Astrocyte of the hippocampus (primary cell): ENCODE results near the gene WNT7A.

Source experiments
- DNase-seq: peaks from one replicate; pipeline ENCODE4 v3.0.0; 2011; ENCODE audit warnings: low read depth, low spot score

The WNT7A gene

DNA sequence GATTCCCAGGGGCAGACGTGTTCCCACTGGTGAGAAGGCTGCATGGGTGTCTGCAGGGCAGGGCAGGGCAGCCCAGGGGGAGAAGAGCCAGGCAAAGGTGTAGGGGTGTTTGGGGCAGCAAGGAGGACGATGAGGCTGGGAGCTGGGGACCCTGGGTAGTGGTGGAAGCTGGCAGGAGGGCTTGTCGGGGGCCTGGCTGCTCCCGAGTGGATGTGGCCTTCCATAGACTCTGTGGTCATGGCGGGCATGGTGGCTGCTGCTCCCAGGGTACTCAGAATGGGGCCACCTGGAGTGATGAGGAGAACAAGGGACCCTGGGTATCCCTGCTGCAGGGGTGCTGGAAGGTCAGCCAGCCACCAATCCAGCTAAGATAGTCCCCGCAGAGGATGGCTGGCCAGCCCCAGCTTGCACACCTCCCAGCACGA is 107.5 kb downstream of the WNT7A start:
- DNase-seq = no peak

DNA sequence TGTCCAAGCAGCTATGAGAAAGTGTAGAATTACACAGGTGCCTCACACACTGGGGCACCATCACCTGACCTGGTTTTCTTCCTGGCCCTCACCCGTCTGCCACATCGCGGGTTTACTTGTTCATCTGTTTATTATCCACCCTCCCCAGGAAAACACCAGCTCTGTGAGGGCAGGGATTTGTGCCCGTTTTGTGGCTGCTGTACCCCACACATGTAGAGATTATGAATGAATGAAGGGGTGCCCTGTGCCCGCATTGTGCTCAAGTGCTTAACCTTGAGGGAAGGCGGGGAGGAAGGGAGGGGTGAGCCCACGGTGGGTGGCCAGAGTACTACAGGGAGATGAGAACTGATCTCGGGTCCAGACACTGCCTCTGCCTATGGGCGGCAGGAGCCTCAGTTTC is 108.4 kb downstream of the WNT7A start:
- DNase-seq = no peak

DNA sequence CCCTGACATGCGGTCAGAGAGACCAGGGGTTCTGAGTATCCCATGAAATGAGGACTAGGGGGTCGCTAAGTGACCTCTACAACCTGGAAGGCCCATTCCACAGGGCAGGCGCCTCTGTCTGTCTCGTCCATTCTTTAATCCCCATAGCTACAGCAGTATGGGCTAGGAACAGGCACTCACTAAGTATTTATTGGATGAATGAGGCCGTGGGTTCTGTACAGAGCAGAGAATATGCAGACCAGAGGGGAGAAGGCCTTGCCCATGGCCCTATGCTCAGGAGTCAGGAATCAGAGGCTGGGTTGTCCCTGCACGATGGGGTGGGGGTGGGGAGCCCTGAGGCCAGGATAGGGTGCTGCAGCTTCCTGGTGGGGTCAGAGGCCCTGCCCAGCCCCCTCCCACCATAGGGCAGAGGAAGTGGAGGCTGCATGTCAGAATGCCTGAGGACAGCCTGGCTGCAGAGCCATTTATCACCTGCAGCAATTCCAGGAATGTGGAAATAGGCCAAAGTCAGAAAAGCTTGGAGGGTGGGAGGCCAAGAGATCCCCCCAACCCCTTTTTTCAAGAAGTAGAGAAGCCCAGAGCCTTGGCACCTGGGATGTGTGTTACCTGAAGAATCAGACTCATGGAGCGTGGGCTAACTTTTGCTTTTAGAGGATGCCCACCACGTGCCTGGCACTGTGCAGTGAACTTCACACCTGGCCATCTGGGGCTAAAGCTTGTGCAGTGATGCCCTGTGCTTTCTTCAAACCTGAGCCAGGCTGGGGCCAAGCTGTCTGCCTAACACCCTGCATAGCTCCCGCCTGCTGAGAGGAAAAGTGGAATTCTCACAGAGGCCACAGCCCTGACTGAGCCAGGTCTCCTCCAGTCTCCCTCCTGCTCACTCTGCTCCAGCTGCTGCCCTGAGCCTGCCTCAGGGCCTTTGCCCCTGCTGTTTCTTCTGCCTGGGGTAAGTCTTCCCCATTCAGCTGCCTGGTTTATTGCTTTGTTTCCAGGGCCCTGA is 109.4 kb downstream of the WNT7A start:
- DNase-seq = no peak

- DNase-seq = no peak
These were observed 110.4 kb downstream of the WNT7A start for GRCh38 chr3:13769422-13769821.

- DNase-seq = no peak
These were observed 111.4 kb downstream of the WNT7A start for GRCh38 chr3:13768453-13768852.

DNA sequence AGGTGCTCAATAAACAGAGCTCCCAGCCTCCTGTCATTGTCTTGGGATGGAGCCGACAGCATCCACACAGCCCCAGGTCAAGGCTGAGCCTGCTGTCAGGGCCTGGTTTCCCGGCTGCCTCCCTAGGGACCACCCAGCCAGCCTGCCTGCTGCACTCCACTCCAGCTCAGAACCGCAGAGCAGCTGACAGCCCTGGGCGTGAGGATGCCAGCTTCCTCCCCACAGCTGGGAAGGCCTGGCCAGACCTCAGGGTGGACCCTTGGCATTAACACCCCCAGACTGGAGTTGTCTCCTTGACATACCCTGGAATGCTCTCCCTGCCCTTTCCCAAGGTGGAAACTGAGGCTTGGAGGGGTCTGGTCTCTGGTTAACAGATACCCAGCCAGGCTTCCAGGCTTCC is 112.0 kb downstream of the WNT7A start:
- DNase-seq = no peak

GRCh38 chr3:13767030-13767429 is 112.8 kb downstream of the WNT7A start:
- DNase-seq = no peak
